ENCODE measurements around the gene LRCH3. TPM values are rescaled to one million over a fixed set of nuclear protein-coding genes. Genes with fewer than 3 reads are reported as not detected.

Gene LRCH3
- total RNA-seq = 10 to 100 TPM; 43.6 to 77.5 TPM

DNA sequence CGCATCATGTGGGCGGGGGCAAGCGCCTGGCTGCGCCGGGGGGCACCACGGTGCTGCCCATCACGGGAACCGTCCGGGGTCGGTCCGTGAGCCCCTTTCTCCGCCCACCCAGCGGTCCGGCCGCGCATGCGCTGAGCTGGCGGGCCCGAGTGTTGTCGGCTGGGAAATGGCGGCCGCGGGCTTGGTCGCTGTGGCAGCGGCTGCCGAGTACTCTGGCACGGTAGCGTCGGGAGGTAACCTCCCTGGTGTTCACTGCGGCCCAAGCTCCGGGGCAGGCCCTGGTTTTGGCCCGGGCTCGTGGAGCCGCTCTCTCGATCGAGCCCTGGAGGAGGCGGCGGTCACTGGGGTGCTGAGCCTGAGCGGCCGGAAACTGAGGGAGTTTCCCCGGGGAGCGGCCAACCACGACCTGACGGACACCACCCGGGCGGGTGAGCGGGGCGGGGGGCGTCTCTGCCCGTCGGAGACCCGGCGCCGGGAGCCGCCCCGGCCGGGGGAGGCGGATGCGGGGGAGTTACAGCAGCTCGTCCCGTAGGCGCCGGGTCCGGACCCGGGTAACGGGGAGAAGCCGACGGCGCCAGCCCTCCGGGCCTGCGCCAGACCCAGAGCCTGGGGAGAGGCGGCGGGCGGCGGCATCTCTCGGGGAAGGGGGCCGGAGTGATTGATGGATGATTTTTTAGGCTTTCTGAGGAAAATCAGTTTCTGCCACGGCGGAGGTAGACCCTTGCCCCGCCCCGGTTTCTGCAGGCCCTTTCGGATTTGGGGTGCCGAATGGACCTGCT is at the start of gene LRCH3:
Gene LRCH3, plus strand, starts transcription at position 142 of the 779 bp plus-strand sequence. Its CDS starts 25 bp downstream, at position 167.
- ChIA-PET CTCF (interaction anchor here (1.7 kb wide), 2 partner anchors 10 to 38 kb away, joined by 4 to 10 read pairs; no protein-coding TSS in a partner anchor), POLR2A (interaction anchor here (1.4 to 1.5 kb wide), 2 partner anchors 42 to 79 kb away, joined by 3 to 4 read pairs; partner anchors contain the start of gene FYTTD1)
- intact Hi-C loops (cut with DNase I, micrococcal nuclease) = loop anchor here (1.0 to 5.0 kb wide), 7 partner anchors 39 to 1079 kb away; partner anchors contain the start of genes CEP19 (in 1 of the 2), FYTTD1 (in 1 of the 2) and PIGX (in 1 of the 2)
- peaks cover 48% of the 10 kb centered on the region for H3K4me1 Mint-ChIP-seq
- peak within 1 kb of the TSS; percentile 97 for H3K4me3 Mint-ChIP-seq
- H3K27me3 Mint-ChIP-seq = no peaks in the 10 kb centered on the region
- H3K36me3 Mint-ChIP-seq (ENCODE audit: low read depth) = peaks cover 6% of the 10 kb centered on the region
- H3K9me3 Mint-ChIP-seq (ENCODE audit: low read depth) = no peaks in the 10 kb centered on the region
- peak; percentile 70 for ATAC-seq
- DNase-seq = peak; percentile 88
- H3K27ac Mint-ChIP-seq = peak within 1 kb of the TSS; percentile 97

DNA sequence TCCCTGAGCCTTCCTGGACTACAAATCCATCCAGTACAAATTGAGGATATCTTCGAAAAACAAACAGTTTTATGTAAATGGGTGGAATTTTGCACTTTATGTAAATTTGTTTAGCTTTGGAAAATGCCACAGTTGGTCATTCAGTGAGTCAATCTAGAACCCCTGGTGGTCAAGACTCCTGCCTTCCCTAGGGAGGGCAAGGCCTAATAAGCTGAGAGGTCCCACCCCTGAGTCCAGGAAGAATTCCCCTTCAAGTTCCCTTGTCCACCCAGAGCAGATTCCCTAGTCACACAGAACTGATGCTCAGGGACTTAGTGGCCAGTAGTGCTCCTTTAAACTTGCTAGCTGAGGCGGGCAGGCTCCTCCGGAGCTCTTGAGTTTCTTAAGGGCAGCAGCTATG is 48.3 kb upstream of the LRCH3 start:
- H3K27me3 Mint-ChIP-seq = no peaks in the 10 kb centered on the region
- CTCF ChIA-PET = no interaction called here
- H3K4me3 Mint-ChIP-seq = no peak overlapping the region
- H3K9me3 Mint-ChIP-seq (ENCODE audit: low read depth) = no peaks in the 10 kb centered on the region
- ATAC-seq (no peak), DNase-seq (no peak)
- intact Hi-C loops (cut with DNase I, micrococcal nuclease) = no loop called here
- peaks cover 2% of the 10 kb centered on the region for H3K36me3 Mint-ChIP-seq (ENCODE audit: low read depth)
- no peak overlapping the region for H3K27ac Mint-ChIP-seq
- peaks cover 3% of the 10 kb centered on the region for H3K4me1 Mint-ChIP-seq
- POLR2A ChIA-PET = no interaction called here

DNA sequence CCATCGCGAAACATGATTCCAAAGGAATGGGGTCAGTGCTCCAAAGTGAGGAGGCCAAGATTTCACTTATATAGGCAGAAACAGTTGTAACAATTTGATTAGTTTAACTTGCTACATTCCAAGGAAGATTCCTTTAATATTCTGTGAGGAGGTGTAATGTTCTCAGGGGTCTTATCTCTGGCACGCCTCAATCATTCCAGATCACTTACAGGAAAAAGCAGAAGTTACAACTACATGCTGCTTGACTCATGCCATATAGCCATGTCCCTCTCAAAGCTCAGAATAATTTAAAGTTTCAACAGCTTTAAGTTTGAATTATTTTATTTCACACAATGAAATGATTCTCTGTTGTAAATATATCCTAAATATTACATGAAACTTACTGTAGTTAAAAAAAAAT is 44.8 kb upstream of the LRCH3 start:
- DNase-seq (no peak), ATAC-seq (no peak)
- Mint-ChIP-seq H3K4me1 (peaks cover 12% of the 10 kb centered on the region), H3K36me3 (ENCODE audit: low read depth) (peaks cover 2% of the 10 kb centered on the region), H3K27me3 (no peaks in the 10 kb centered on the region), H3K27ac (no peak overlapping the region), H3K9me3 (ENCODE audit: low read depth) (no peaks in the 10 kb centered on the region), H3K4me3 (no peak overlapping the region)
- intact Hi-C loops (cut with DNase I, micrococcal nuclease) = no loop called here
- POLR2A ChIA-PET = no interaction called here
- CTCF ChIA-PET = interaction anchor here (0.7 to 1.6 kb wide), 3 partner anchors 8 to 31 kb away, joined by 3 to 4 read pairs (median 3); no protein-coding TSS in a partner anchor

DNA sequence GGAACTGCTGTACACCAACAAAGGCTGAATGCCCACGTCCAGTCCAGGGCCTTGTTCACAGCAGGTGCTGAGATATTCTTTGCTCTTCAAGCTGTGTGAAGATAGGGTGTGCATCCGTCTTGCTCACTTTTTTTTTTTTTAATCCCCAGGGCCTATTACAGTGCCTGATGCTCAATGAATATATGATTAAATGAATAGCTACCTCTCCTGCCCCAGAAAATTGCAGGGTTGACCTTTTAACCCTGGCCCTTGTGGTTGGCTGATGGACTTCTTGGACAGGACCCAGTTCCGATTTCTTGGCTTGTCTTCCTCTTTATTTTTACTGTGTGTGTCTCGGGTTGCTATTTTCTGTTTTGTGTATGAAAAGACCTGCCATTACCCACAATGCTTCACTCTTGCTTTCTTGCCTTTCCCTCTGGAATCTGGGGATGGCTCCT is 44.2 kb upstream of the LRCH3 start:
- Mint-ChIP-seq H3K4me3 (no peak overlapping the region), H3K9me3 (ENCODE audit: low read depth) (no peaks in the 10 kb centered on the region), H3K27me3 (no peaks in the 10 kb centered on the region), H3K36me3 (ENCODE audit: low read depth) (peaks cover 2% of the 10 kb centered on the region), H3K4me1 (peaks cover 16% of the 10 kb centered on the region), H3K27ac (no peak overlapping the region)
- DNase-seq (no peak), ATAC-seq (no peak)
- CTCF ChIA-PET = interaction anchor here (0.7 to 1.6 kb wide), 2 partner anchors 9 to 30 kb away, joined by 3 to 4 read pairs; no protein-coding TSS in a partner anchor
- intact Hi-C loops (cut with DNase I, micrococcal nuclease) = no loop called here
- POLR2A ChIA-PET = no interaction called here

DNA sequence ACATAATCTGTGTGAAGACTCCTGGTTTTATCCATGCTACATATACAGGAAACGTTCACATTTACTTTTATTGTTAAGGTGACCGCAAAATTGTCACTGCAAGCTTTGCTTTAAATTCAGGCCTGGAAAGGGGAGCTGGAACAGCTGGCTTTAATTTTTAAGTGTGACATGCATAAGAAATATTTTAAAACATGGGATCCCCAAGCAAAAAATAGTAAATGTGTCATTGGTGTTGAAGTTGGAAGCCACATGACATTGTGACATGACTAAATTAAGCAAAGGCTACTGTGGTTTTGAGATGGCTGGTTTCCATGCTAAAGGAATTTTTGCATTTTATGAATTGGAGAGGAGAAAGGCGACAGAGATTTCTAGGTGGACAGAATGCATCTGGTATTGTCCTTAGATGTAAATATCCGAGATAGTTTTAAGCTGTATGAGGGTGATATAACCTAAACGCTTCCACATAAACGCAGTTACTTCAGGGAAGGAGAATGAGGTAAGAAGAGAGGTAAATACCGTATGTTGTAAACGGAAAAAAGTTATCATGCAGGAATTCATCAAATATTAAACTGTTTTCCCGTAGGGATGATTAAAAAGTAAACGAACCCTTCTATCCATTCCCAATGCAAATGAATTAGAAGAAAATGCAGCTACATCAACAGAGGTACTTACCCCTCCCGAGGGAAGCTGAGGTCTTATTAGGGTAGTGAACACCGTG is 42.3 kb upstream of the LRCH3 start:
- ChIA-PET CTCF (interaction anchor here (0.6 to 1.4 kb wide), 6 partner anchors 9 to 232 kb away, joined by 3 to 6 read pairs (median 4); no protein-coding TSS in a partner anchor), POLR2A (interaction anchor here (0.6 to 1.3 kb wide), 3 partner anchors 9 to 187 kb away, joined by 3 to 6 read pairs (median 3); partner anchors contain the start of gene LRCH3)
- no peak for DNase-seq
- Mint-ChIP-seq H3K27me3 (no peaks in the 10 kb centered on the region), H3K4me3 (peak overlapping the region; percentile 89), H3K36me3 (ENCODE audit: low read depth) (no peaks in the 10 kb centered on the region), H3K9me3 (ENCODE audit: low read depth) (no peaks in the 10 kb centered on the region), H3K4me1 (peaks cover 29% of the 10 kb centered on the region), H3K27ac (peak overlapping the region; percentile 81)
- ATAC-seq = no peak
- intact Hi-C loops (cut with DNase I, micrococcal nuclease) = loop anchor here (1.0 to 2.0 kb wide), 6 partner anchors 11 to 202 kb away; partner anchors contain the start of genes LRCH3 (in 1 of the 2), RPL35A (in 1 of the 2) and RUBCN (in 1 of the 2)

DNA sequence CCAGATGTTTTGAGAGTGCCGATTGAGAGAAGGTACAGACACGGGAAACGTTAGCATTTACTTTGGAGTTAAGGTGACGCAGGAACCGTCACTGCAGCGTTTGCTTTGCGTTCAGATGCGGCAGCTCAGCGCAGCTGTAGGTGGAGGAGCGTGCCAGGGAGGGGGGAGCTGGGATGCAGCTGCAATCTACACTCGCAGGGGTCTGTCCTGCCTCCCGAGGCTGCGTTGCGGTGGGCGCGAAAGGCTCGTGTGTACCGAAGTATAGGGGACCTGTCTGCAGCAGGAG is 41.8 kb upstream of the LRCH3 start:
- peak overlapping the region; percentile 89 for H3K4me3 Mint-ChIP-seq
- ChIA-PET POLR2A (interaction anchor here (0.6 to 1.3 kb wide), 3 partner anchors 10 to 187 kb away, joined by 3 to 6 read pairs (median 3); partner anchors contain the start of gene LRCH3), CTCF (interaction anchor here (1.2 to 1.4 kb wide), 3 partner anchors 10 to 37 kb away, joined by 5 to 6 read pairs (median 5); no protein-coding TSS in a partner anchor)
- intact Hi-C loops (cut with DNase I, micrococcal nuclease) = loop anchor here (1.0 to 2.0 kb wide), 6 partner anchors 12 to 202 kb away; partner anchors contain the start of genes LRCH3 (in 1 of the 2), RPL35A (in 1 of the 2) and RUBCN (in 1 of the 2)
- peak overlapping the region; percentile 81 for H3K27ac Mint-ChIP-seq
- no peaks in the 10 kb centered on the region for H3K9me3 Mint-ChIP-seq (ENCODE audit: low read depth)
- no peaks in the 10 kb centered on the region for H3K27me3 Mint-ChIP-seq
- peaks cover 34% of the 10 kb centered on the region for H3K4me1 Mint-ChIP-seq
- DNase-seq = peak; percentile 78
- ATAC-seq = peak; percentile 63
- no peaks in the 10 kb centered on the region for H3K36me3 Mint-ChIP-seq (ENCODE audit: low read depth)

DNA sequence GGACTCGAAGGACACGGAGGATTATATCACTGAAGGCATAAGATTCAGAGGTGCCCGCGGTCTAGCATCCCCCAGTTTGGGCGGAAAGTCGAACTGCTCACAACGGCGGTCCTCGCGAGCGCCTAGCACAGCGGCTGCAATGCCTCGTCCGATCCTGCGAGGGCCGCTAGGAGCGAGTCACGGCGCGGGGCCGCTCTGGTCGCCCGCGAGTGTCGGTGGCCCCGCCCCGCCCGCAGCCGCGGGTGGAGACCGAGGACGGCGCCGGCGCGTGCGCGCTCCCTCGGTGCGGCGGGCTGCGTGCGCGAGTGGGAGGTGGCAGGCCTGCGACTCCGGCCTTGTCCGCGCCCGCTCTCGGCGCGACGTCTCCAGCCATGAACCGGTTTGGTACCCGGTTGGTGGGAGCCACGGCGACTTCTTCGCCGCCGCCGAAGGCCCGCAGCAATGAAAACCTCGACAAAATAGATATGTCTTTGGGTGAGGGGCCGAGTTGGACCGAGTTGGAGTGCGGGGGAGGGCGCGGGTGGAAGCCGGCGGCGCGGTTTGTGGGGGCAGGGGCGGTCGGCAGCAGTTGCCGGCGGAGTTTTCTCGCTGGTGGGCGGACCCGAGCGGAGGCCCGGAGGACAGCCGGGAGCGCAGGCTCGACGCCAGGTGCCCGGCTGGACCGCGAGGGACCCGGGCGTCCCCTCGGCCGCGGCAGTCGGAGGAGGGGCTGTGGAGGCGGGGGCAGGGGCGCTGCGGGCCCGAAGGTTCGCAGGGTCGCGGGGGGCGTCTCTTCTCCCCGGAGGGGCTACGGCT is 41.3 kb upstream of the LRCH3 start, which contains the start of gene FYTTD1:
Gene FYTTD1, plus strand, starts transcription at position 283 of the 795 bp plus-strand sequence. Its CDS starts 89 bp downstream, at position 372.
- peak; percentile 89 for DNase-seq
- Mint-ChIP-seq H3K4me3 (peak within 1 kb of the TSS; percentile 89), H3K4me1 (peaks cover 37% of the 10 kb centered on the region), H3K36me3 (ENCODE audit: low read depth) (no peaks in the 10 kb centered on the region), H3K27me3 (no peaks in the 10 kb centered on the region), H3K27ac (peak within 1 kb of the TSS; percentile 87), H3K9me3 (ENCODE audit: low read depth) (no peaks in the 10 kb centered on the region)
- intact Hi-C loops (cut with DNase I, micrococcal nuclease) = loop anchor here (1.0 to 5.0 kb wide), 8 partner anchors 12 to 201 kb away; partner anchors contain the start of genes LRCH3 (in 2 of the 2), BDH1 (in 1 of the 2), RPL35A (in 1 of the 2) and RUBCN (in 1 of the 2)
- CTCF ChIA-PET = interaction anchor here (0.6 to 1.4 kb wide), 3 partner anchors 10 to 51 kb away, joined by 3 to 5 read pairs (median 4); no protein-coding TSS in a partner anchor
- POLR2A ChIA-PET = interaction anchor here (0.6 to 1.0 kb wide), 2 partner anchors 42 to 203 kb away, joined by 3 to 5 read pairs; partner anchors contain the start of gene LRCH3
- ATAC-seq = peak; percentile 81

DNA sequence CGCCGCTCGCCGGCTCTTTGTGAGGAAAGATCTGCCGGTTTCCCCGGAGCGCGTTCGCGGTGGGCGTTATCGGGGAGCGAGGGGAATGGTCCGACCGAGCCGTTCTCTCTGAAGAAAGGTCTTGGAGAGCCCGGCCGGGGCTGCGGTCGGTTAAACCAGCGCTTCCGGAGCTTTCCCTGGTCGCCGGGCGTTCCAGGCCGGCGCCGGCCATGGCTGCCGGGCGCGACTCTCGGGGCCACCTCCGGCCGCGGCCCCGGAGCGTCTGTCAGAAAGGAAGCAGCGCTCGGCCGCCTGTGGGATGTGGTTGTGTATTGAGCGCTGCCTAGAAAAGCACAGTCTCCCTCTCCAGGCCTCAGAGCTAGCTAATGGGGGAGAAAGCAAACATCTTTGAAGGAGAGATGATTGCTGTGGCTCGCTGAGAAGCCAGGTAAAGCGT is 40.6 kb upstream of the LRCH3 start:
- intact Hi-C loops (cut with DNase I, micrococcal nuclease) = loop anchor here (2.0 to 5.0 kb wide), 2 partner anchors 42 to 196 kb away; partner anchors contain the start of genes BDH1 (in 1 of the 2) and LRCH3 (in 1 of the 2)
- ATAC-seq (peak; percentile 31), DNase-seq (peak; percentile 73)
- ChIA-PET CTCF (interaction anchor here (0.6 to 0.8 kb wide), 3 partner anchors 11 to 50 kb away, joined by 3 to 4 read pairs (median 4); no protein-coding TSS in a partner anchor), POLR2A (interaction anchor here (0.6 kb wide), 2 partner anchors 202 to 1108 kb away, joined by 5 read pairs; no protein-coding TSS in a partner anchor)
- Mint-ChIP-seq H3K27me3 (no peaks in the 10 kb centered on the region), H3K9me3 (ENCODE audit: low read depth) (no peaks in the 10 kb centered on the region), H3K36me3 (ENCODE audit: low read depth) (no peaks in the 10 kb centered on the region), H3K4me3 (peak overlapping the region; percentile 89), H3K4me1 (peaks cover 40% of the 10 kb centered on the region), H3K27ac (peak overlapping the region; percentile 87)

DNA sequence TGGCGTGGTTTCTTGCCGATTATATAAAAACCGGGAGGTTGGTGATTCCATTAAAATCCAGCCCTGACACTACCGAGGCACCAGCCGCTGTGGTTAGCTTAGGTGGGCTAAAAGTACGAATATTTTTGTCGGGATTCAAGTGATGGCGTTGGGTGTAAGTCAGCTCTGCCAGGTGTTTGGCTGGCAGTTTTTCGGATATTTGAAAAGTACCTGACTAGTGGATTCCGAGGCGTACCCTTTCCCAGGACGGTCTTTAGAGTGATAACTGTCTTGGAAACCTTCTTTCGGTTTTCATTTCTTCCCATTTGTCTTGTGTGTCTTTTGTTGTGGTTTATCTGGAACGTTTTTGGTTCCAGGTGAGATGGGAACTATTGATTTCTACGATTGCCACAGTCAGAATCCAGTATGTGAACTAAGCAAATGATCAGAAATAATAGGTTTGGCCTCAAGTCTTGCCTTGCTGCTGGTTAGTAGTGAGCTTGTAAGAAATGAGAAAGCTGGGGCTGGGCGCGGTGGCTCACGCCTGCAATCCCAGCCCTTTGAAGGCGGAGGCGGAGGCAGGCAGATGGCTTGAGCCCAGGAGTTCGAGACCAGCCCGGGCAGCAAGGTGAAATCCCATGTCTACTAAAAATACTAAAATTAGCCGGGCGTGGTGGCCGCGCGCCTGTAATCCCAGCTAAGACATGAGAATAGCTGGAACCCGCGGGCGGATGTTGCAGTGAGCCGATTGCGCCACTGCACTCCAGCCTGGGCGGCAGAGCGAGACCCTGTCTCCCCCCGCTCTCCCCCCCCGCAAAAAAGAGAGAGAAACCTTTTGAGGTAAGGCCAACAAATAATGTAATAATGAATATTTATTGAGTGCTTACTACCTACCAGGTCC is 40.0 kb upstream of the LRCH3 start:
- Mint-ChIP-seq H3K27me3 (no peaks in the 10 kb centered on the region), H3K27ac (peak overlapping the region; percentile 87), H3K36me3 (ENCODE audit: low read depth) (no peaks in the 10 kb centered on the region), H3K4me3 (peak overlapping the region; percentile 89), H3K4me1 (peaks cover 45% of the 10 kb centered on the region), H3K9me3 (ENCODE audit: low read depth) (no peaks in the 10 kb centered on the region)
- CTCF ChIA-PET = interaction anchor here (0.7 to 0.8 kb wide), 3 partner anchors 11 to 137 kb away, joined by 3 to 4 read pairs (median 4); no protein-coding TSS in a partner anchor
- intact Hi-C loops (cut with DNase I, micrococcal nuclease) = loop anchor here (2.0 to 5.0 kb wide), 2 partner anchors 41 to 196 kb away; partner anchors contain the start of genes BDH1 (in 1 of the 2) and LRCH3 (in 1 of the 2)
- DNase-seq (peak; percentile 73), ATAC-seq (no peak)
- POLR2A ChIA-PET = interaction anchor here (0.6 to 0.7 kb wide), 2 partner anchors 40 to 1108 kb away, joined by 3 to 5 read pairs; no protein-coding TSS in a partner anchor
